Astrocyte (in vitro differentiated cells and primary cell): Measurements from ENCODE around the gene SLC16A12.

ENCODE experiments used
- EZH2 ChIP-seq: IDR thresholded peaks from 2 replicates; pipeline ENCODE4 v1.6.1; 2012; ENCODE audit warnings: mild to moderate bottlenecking, low read length, inconsistent platforms; ENCODE audit not compliant: insufficient read depth
- TF ChIP-seq, protein P1 (sequence below): IDR thresholded peaks from 2 replicates; pipeline ENCODE4 v1.5.1; 2011; ENCODE audit warnings: low read depth, mild to moderate bottlenecking, inconsistent platforms, low read length, moderate library complexity; ENCODE audit not compliant: insufficient read depth

DNA sequence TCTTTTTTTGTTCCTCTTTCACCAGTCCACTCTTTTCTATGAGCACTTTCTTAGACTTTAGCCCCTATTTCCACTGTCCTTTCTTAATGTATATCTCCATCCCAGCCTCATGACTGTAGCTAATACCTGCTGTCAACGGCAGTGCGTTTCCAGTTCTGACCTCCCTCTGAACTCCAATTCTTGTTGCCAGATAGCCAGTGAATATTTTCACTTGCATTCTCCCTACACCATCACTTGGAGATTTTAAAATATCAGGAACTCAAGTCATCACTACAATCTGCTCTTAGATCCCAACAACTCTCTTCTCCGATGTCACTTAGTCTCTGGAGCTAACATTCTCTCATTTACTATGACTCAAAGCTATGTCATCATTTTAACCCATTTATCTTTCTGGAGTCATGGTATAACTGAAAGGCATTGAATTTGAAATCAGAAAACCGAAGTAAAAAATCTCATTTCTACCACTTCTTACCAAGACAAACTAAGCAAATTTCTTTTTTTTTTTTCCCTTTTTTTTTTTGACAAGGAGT lies 5.1 kb upstream of the SLC16A12 start:
- TF ChIP-seq, protein P1, sequence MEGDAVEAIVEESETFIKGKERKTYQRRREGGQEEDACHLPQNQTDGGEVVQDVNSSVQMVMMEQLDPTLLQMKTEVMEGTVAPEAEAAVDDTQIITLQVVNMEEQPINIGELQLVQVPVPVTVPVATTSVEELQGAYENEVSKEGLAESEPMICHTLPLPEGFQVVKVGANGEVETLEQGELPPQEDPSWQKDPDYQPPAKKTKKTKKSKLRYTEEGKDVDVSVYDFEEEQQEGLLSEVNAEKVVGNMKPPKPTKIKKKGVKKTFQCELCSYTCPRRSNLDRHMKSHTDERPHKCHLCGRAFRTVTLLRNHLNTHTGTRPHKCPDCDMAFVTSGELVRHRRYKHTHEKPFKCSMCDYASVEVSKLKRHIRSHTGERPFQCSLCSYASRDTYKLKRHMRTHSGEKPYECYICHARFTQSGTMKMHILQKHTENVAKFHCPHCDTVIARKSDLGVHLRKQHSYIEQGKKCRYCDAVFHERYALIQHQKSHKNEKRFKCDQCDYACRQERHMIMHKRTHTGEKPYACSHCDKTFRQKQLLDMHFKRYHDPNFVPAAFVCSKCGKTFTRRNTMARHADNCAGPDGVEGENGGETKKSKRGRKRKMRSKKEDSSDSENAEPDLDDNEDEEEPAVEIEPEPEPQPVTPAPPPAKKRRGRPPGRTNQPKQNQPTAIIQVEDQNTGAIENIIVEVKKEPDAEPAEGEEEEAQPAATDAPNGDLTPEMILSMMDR: no peak
- TF ChIP-seq EZH2: no peak
